NCI-H345 (cell line): ENCODE results near the gene CCSER2.
A peak's percentile ranks its signal among the peaks of the same experiment; 100 is the strongest.
"Not testable (repeated sequence)": the region's sequence is repeated elsewhere in the genome, so short reads cannot be mapped to it uniquely, and the experiment has no call there.

Experiments used
- DNase-seq: peaks from one replicate; lab custom pipeline; 2025; lab: John Stamatoyannopoulos, UW

CCSER2 gene

DNA sequence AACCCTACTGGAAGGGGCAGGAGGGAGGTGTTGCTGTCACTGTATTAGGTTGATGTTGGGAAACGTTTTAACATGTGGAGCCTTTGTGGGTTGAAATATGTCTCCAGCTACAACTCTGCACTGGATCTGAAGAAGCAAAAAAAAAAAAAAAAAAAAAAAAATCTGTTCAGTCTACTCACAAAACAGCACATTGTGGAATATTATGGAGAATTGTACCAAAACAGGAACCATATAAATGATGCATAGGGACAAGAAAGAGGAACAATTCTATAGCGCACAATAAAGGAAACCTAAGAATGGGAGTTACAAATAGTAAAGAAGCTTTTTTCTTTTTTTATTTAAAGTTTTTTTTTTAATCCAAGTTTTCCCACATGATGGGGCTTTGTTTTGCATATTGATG lies 63.8 kb downstream of the CCSER2 start:
- no peak for DNase-seq

DNA sequence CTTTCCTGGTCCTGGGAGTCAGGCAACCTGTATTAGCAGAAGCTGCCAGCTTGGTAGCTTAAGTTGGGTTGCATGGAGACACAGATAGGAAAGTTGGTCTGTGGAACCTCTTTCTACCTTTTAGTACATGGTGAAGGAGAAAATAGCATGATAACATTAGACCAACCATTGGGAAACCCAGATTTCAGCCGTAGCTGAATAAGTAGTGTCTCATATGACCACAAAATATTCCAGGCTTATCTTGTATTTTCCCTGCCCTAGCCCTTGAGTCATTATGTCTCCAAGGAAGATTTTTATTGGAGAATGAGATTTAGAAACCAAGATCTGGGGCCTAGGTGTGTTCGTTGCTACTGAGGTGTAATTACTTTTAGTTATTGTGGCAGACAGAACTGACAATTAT lies 67.2 kb downstream of the CCSER2 start:
- no peak for DNase-seq

DNA sequence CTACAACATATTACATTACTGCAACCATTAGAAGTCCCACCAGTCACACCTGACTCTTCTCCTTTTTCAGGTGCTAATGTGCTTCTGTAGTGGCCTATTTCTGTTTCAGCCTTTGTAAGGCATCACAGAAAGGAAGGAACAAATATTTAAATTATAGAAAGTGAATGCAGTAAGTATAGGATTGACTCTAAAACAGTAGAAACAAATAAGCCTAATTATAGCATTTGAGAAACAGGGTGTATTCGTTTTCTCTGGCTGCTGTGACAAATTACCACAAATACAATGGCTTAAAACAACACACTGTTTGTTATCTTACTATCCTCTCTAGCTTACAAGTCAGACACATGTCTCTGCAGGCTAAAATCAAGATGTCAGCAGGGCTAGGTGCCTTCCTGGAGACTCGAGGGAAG lies 69.4 kb downstream of the CCSER2 start:
- no peak for DNase-seq

DNA sequence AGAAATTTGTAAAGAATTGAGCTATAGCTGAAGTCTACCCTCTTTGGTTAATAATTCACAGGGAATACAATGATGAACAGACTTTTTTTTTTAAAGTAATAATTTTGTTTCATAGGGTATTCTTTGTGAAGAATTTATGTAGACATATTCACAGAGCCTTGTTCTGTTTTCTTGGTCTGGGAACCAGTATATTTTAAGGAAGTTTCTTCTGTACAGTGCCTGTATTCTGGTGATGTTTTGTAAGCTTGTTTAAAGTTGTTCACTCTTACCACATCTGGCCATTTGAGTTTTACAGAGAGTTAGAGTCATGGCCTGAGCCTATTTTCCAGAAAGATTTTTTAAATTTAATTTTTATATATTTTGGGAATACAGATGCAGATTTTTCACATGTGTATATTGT lies 70.3 kb downstream of the CCSER2 start:
- DNase-seq = no peak

DNA sequence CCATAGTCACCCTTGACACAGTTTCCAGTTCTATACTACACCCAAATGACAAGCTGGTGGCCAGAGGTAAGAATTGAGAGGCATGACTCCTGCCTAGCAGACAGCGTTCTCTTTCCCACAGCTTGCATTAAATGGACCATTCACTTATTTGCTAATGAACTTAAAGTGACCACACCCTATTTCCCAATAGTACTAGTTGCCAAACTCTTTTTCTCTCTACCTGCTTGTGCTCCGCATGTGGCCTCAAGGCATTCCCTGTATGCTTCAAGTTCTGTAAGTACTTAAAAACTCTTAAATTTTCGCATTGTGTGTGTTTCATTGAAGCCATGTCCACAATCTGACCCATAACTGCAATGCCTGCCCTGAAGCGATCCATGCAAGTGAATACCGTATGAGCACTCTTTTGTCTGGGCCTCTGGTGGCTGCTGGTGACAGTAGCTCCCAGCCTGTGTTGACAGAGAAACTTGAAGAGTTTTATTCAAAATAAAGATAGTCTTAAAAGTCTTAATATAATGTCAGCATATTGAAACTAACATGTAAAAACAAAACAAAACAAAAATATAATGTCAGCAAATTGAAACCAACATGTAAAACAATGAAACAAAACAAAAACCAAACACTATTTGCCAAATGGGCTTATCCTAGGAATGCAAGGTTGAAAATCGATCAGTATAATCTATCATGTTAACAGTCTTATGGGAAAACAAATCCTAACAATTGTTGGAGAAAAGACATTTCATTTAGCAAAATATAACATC lies 73.6 kb downstream of the CCSER2 start:
- no peak for DNase-seq

DNA sequence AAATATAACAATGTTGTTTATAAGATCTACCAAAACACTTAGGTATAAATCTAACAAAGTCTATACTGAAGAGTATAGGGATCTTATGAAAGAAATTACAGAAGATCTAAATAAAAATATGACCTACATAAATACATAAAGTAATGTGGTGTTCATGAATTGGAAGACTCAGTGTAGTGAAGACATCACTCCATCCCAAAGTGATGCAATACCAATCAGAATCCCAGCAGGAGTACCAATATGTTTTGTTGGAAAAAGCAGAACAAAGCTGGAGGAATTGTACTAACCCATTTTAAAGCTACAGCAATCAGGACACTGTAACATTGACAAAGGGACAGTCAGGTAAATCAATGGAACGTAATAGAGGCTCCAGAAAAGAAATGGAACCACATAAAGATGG lies 76.4 kb downstream of the CCSER2 start:
- no peak for DNase-seq

DNA sequence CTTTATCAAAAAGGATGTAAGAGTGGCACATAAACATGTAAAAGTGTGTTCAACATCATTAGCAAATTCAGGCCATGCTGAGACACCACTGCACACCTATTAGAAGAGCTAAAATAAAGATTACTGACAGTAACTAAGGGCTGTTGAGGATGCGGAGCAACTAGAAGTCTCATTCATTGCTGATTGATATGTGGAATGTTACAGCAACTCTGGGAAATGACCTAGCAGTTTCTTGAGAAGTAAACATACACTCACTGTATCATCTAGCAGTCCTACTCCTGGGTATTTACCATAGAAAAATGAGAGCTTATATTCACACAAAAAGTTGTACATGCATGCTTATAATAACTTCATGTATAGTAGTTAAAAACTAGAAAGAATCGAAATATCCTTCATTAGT lies 77.3 kb downstream of the CCSER2 start:
- no peak for DNase-seq

DNA sequence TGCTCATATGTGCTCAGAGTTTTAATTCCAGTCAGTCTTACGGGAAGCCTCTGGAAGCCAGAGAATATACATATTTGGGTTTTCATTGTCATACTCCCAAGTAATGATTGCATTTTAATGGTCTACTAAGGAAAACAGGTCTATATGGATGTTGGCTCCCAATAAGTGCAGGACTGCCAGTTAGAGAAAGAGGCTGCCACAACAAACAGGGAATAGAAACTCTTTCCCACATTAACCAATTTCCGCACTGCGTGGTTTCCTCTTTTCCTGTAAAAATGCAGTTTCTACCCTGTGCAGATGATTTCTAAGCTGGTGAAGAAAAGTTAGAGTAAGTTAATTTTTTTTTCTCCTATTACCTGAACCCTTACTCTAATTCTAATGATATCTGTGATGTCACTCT lies 78.2 kb downstream of the CCSER2 start:
- no peak for DNase-seq

DNA sequence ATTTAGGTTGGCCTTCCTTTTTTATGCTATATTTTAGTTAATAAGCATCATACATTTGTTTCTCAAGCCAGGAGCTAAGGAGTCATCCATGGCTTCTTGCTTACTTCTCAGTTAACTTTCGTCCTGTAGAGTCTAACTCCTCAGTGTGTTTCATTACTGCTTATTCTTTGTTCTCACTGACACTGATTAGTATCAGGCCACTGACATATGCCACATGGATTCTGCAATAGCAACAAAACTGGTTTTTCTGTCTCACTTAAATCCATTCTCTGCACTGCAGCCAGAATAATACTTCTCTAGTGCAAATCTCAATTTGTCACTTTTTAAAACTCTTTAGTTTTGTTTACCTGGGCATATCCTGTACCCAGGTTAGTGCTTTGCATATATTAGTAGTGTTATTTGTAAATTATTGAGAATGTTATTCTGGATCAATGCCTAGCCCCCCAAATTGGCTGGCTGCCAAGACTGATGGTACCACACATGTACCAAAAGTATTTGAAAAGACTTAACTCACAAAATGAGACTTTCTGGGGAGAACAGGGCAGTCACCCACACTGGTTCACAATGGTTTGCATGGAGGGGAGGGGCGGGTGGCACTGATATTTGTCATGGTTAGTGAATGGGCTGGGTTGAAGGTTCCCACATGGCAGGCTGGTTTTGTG lies 79.1 kb downstream of the CCSER2 start:
- DNase-seq = no peak

DNA sequence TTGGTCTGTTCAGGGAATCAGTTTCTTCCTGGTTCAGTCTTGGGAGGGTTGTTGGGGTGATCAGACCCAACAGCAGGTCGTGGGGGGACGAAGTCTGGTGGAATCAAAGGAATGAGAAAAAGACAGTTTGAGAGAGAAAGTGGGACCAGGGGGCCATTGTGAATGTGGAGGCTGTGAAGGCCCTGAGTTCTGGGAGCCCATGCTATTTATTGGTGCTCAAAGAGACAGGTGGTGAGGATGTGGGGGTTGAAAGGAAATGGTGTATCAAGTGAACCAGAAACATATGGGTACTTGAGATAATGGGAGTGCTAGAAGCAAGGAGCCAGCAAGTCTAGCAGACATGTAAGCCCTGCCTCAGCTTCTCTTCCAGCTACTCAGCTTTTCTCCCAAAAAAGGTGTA lies 84.1 kb downstream of the CCSER2 start:
- DNase-seq = no peak

DNA sequence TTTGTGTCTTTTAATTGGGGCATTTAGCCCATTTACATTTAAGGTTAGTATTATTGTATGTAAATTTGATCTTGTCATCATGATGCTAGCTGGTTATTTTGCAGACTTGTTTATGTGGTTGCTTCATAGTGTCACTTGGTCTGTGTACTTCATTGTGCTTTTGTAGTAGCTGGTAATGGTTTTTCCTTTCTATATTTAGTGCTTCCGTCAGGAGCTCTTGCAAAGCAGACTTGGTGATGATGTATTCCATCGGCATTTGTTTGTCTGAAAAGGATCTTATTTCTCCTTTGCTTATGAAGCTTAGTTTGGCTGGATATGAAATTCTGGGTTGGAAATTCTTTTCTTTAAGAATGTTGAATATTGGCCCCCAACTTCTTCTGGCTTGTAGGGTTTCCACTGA lies 85.7 kb downstream of the CCSER2 start:
- not testable (repeated sequence) for DNase-seq

DNA sequence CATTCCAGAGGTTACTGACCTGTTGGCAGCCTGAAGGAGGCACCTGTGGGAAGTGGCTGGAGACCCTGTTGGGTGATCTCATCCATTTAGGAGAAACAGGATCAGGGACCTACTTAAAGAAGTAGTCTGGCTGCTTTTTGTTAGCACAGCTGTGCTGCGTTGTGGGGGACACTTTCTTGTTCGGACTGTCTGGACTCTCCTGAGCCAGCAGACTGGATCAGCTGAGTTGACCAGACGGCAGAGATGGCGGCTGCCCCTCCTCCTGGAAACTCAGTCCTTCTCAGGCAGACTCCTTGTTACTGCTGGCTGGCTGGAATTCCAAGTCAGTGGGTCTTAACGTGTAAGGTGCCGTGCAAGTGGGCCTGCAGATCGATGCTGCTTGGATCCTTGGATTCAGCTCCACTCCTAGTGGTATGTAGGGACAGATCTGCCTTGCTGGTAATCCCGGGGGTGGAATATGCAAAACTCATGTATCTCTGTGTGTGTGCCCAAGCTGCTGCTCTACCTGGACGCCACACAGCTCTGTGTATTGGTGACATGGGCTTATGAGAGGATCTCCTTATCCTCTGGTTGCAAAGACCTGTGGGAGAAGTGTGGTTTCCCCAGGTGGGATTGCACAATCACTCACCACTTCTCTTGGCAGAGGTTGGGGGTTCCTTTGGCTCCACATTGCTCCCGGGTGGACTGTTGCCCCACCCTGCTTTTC lies 87.3 kb downstream of the CCSER2 start:
- DNase-seq = no peak

DNA sequence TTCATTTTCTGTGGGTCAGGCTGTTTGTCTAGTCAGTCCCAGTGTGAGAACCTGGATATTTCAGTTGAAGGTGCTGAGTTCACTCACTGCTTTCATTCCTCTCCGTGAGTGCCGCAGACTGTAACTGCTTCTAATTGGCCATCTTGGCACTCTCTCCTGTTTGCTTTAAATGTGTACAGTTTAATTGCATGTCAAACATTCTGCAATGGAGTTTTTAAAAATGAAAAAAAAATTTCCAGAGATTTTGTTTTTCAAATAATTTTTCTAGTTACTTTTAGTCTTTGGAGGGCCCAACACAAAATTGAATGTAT lies 87.8 kb downstream of the CCSER2 start:
- DNase-seq = no peak

DNA sequence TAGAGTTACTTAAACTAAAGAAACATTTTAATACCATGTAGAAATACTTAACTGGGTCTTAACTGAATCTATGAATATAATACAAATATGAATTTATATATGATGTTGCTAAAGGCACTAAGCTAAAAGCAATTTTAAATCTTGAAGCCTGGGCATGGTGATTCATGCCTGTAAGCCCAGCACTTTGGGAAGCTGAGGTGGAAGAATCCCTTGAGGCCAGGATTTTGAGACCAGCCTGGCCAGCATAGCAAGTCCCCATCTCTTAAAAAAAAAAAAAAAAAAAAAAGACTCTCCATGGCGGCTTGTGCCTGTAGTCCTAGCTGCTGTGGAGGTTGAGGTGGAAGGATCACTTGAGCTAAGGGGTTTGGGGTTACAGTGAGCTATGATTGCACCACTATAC lies 95.3 kb downstream of the CCSER2 start:
- DNase-seq = no peak

DNA sequence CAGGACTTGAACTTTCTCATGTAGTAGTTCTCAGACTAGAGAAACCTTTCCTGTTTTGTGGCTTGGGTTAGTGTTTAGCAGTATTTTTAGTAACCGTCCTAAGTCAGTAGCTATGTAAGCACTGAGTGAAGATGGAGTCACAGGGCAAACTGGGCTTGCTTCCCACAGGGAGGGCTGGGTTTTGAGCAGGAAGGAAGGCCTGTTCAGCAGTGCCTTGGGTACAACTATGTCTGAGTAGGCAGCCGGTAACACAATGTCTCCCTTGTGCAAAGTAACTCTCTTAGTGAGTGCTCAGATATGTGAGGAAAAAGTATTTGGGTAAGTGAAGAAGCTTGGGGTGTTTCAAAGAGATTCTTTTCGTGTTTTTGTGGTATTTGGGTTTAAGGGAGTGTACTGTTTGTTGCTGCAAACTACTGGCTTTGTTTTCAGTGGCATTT lies 96.4 kb downstream of the CCSER2 start:
- DNase-seq = no peak

DNA sequence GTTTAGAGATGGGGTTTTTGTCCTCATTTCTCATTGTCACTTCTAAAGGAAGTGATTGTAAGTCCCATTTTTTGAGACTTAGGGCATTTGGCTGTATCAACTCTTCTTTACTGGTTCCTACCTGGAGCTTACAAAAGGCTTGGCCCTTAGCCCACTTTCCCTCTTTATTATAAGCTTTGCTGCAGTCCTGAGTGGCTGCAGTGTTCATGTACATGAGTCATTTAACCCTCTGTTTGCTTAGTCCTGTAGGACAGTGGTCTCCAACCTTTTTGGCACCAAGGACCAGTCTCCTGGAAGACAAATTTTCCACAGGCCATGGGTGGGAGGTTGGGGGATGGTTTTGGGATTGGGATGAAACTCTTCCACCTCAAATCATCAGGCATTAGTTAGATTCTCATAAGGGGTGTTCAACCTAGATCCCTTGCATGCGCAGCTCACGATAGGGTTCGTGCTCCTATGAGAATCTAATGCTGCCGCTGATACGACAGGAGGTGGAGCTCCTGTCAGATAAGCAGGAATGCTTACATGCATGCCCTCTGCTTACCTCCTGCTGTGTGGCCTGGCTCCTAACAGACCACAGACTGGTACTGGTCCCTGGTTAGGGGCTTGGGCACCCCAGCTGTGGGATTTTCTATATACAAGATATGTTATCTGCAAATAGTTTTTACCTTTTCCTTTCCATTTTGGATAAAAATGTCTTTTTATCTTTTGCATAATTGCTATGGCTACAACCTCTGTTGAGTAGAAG lies 99.7 kb downstream of the CCSER2 start:
- DNase-seq = peak; percentile 0

DNA sequence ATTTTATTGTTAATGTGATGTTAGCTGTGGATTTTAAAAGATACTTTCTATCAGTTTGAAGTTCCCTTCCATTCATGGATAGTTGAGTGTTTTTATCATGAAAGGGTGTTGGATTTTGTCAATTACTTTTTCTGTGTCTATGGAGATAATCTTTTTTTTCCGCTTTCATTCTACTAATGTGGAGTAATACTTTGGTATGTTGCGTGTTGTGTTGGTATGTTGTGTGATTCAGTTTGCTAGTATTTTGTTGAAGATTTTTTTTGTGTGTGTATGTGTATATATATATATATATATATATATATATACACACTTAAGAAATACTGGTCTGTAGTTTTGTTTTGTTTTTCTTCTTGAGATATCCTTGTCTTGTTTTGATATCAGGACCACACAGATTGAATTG lies 100.3 kb downstream of the CCSER2 start:
- DNase-seq = no peak

DNA sequence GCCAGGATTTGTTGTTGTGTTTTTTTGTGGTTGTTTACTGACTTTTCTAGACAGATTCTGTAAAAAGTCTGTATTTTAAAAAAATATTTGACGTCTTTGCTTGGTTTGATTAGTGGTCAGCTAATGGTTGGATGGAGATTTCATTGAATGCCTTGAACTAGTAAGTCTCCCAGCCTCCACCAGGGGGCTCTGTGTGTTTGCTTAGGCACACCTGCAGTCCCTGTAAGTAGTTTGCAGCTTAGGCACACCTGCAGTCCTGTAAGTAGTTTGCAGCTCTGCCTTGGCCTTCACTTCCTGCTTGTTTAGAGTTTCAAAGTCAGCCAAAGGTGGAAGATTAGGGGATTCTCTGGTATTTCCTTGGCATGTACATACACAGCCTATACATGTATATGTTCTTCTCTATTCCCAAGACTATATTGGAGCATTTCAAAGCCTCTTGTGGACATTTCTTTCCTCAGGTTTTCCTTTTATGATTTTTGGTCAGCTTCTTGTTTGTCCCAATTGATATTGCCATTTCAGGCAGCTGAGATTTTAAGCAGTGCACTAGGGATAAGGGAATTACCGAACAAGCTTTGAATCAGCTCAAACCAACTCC lies 101.6 kb downstream of the CCSER2 start:
- no peak for DNase-seq

DNA sequence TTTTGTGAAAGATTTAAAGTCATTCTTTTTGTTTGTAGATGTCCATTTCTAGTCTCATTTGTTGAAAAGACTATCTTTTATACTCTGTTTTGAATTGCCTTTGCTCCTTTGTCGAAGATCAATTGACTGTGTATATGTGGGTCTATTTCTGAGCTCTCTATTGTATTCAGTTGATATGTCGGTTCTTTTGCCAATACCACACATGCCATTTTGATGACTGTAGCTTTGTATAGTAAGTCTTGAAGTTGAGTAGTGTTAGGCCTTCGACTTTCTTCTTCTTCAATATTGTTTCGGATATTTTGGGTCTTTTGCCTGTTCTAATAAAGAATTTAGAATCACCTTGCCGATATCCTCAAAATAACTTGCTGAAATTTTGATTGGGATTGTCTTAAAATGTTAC lies 104.5 kb downstream of the CCSER2 start:
- DNase-seq = no peak

DNA sequence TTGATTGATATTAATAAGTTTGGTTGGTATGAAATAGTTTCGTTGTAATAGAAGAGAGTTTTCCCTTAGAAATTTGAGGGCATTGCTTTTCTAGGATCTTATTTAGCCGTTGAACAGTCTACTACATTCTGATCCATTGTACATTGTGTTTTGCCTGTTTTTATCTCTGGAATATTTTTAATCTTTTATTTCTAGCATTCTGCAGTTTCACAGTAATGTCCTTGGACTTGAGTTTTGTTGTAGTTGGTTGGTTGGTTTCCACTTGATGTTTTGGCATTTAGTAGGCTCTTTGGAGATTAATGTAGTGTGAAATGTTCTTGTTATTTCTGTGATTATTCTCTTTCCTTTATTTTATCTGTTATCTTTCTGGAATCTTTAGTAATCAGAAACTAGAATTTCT lies 112.4 kb downstream of the CCSER2 start:
- no peak for DNase-seq

DNA sequence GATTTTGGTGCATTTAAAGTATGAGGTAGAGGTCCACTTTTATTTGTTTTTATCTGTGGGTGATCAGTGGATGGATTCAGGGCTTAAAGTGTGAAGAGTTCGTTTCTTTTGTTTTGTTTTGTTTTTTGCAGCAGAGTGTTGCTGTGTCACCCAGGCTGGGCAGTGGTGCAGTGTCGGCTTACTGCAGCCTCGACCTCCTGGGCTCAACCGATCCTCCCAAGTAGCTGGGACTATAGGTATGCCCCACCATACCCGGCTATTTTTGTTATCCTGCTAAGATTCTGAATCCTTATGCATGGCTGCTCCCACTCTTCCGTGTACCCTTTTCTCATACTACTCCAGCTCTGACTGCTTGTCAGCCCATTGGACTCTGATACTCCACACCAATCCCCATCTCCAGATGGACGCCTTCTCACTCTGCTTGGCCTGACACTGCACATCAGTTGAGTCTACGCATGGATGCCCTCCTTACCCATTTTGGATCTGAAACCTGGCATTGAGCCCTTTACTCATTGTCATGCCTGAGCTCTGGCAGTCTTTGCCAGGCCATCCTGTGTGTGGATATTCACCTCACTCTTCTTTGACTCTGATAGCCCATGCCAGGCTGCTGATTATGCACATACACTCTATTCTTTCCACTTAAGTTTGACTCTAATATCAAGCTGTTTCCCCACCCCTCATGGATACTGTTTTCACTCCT lies 119.5 kb downstream of the CCSER2 start:
- DNase-seq = no peak

DNA sequence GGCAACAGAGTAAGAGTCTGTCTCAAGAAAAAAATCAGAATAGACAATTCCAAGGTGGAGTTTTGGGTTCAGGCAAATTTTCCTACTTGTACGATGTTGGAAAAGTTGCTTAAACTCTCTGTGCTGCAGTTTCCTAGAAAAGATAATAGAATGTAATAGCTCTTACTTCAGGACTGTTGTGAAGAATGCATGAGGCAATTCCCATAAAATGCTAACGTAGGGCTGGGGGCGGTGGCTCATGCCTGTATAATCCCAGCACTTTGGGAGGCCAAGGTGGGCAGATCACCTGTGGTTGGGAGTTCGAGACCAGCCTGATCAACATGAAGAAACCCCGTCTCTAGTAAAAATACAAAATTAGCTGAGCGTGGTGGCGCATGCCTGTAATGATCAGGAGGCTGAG lies 121.0 kb downstream of the CCSER2 start:
- not testable (repeated sequence) for DNase-seq
